NCI-H774 (cell line): ENCODE results near the gene GARRE1.

Experiments
- DNase-seq: peaks from one replicate; lab custom pipeline; 2025; lab: John Stamatoyannopoulos, UW

GARRE1 gene

DNA sequence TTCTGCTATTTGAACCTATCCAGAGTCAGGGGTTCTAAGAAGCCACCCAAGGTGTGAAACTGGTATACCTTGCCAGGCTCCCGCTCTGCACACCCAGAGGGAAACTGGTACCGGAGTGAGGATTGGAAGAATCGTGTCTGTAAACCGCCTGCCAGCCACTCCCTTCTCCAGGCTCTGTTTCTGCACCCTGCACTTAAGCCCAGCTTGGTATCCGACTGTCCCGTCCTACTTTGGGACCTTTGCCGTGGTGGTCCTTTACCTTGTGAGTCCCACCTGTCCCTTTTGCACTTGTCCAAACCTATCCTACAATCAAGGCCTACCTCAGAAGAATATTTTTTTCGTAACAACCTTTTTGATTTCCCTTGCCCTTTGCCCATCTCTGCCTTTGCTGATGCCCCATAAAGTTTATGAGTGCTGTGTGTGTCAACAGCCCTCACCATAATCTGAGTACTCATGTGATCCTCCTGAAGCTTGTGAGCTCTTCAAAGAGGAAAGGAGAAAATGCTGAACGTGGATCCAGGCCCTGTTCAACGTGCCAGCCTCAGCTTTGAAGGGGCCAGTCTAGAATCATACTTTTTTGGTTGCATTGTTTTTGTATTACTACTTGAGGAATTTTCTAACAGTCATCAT lies 44.7 kb downstream of the GARRE1 start:
- DNase-seq = no peak

DNA sequence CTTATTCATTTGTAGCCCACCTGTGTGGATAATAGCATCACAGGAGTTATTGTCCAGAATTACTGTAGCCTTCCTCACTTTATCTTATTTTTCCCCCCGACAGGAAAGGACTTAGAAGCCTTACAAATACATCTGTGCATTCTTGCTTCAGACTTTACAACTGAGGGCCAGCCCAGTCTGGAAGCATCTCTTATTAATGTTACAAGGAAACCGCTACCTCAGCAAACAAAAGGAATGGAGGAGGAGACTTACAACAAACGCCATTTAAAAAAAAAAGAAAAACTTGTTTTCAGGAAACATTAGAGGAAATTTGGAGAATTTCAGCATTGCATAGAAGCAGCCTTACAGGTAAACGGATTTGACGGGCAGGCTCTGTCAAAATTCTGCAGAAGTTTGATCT lies 45.2 kb downstream of the GARRE1 start:
- no peak for DNase-seq

DNA sequence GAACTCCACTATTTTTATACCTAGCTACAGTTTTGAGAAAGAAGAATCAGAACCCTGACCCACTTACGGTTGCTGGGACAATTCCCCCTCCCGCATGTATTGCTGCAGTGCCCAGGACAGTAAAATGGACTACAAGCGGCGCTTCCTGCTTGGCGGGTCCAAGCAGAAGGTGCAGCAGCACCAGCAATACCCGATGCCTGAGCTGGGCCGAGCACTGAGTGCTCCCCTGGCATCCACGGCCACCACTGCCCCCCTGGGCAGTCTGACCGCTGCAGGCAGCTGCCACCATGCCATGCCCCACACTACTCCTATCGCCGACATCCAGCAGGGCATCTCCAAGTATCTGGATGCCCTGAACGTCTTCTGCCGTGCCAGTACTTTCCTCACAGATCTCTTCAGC lies 46.0 kb downstream of the GARRE1 start:
- no peak for DNase-seq

DNA sequence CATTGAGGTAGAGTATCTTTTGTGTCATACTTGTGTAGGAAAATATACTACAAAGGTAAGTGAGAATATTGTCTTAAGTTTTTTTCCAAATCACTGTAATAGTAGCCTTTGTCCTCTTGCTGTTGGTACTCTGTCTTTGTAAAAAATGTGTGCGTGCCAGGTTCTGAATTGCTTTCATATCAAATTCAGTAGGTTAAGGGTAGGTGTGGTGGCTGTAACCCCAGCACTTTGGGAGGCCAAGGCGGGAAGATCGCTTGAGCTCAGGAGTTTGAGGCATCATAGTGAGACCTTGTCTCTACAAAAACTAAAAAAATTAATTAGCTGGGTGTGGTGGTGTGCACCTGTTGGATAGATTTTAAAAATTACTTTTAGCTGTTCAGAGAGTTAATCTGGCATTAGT lies 46.6 kb downstream of the GARRE1 start:
- DNase-seq = no peak
